HEK293 (cell line): ENCODE data around the gene OR2AG2.

ENCODE experiments used
- CTCF ChIA-PET: fragments of 350-600 bp; formaldehyde crosslinking; extraction: SDS; loops from one replicate; lab custom pipeline; 2021; ENCODE audit warnings: antibody characterized with exemption; lab: Yijun Ruan, JAX
- POLR2A ChIA-PET: fragments of 300-600 bp; formaldehyde crosslinking; extraction: SDS; loops from one replicate; lab custom pipeline; 2020; ENCODE audit warnings: antibody characterized with exemption, inconsistent platforms; lab: Yijun Ruan, JAX
- H3K27ac ChIP-seq: fragments of 200-500 bp; sonication (Bioruptor generic); 2 replicates; pipeline ENCODE4 v1.5.1; 2014; ENCODE audit warnings: low read depth, low read length, control low read depth, inconsistent platforms; ENCODE audit errors: extremely low read depth
- H3K36me3 ChIP-seq, 2 experiments: fragments of 200-500 bp in 1 of 2; sonication (Bioruptor generic) in 1 of 2; 1 replicate in 1 of 2; 2 replicates in 1 of 2; pipeline ENCODE4 v1.5.1; 2014 to 2017; ENCODE audit warnings: inconsistent platforms in 2 of 2, low read length in 2 of 2; ENCODE audit not compliant: control insufficient read depth in 2 of 2, insufficient read depth in 1 of 2
- H3K4me1 ChIP-seq: fragments of 200-500 bp; sonication (Bioruptor generic); 2 replicates; pipeline ENCODE4 v1.5.1; 2014; ENCODE audit warnings: mild to moderate bottlenecking, low read length, inconsistent platforms; ENCODE audit not compliant: control insufficient read depth, insufficient read depth
- H3K4me3 ChIP-seq: 2 replicates; pipeline ENCODE4 v1.5.1; 2011; ENCODE audit warnings: low read depth, mild to moderate bottlenecking, control low read depth, low read length, moderate library complexity
- H3K9me3 ChIP-seq: fragments of 200-500 bp; sonication (Bioruptor generic); 2 replicates; pipeline ENCODE4 v1.5.1; 2014; ENCODE audit warnings: low read depth, low read length, inconsistent platforms; ENCODE audit not compliant: control insufficient read depth, insufficient read depth
- HOXA7 ChIP-seq: sonication (generic); formaldehyde crosslinking; IDR thresholded peaks from 2 replicates; pipeline ENCODE4 v1.8.1; 2022; ENCODE audit warnings: missing genetic modification reagents, borderline replicate concordance
- HOXC10 ChIP-seq: sonication (generic); formaldehyde crosslinking; IDR thresholded peaks from 2 replicates; pipeline ENCODE4 v1.8.1; 2023; ENCODE audit warnings: mild to moderate bottlenecking, missing genetic modification reagents
- PRDM1 ChIP-seq: fragments of 450-650 bp; formaldehyde crosslinking; IDR thresholded peaks from 2 replicates; pipeline ENCODE4; 2016; ENCODE audit warnings: missing biosample characterization, missing genetic modification characterization
- REPIN1 ChIP-seq: fragments of 450-650 bp; formaldehyde crosslinking; IDR thresholded peaks from 2 replicates; pipeline ENCODE4 v1.5.1; 2017; ENCODE audit warnings: missing biosample characterization, missing genetic modification characterization, low read depth
- ZBTB21 ChIP-seq: fragments of 450-650 bp; formaldehyde crosslinking; IDR thresholded peaks from 2 replicates; pipeline ENCODE4 v1.5.1; 2017; ENCODE audit warnings: missing biosample characterization, missing genetic modification characterization
- ZNF157 ChIP-seq: fragments of 450-650 bp; formaldehyde crosslinking; IDR thresholded peaks from 2 replicates; pipeline ENCODE4 v1.5.1; 2016; ENCODE audit warnings: missing biosample characterization, missing genetic modification characterization
- ZNF473 ChIP-seq: fragments of 450-650 bp; formaldehyde crosslinking; IDR thresholded peaks from 2 replicates; pipeline ENCODE4 v1.5.1; 2017; ENCODE audit warnings: missing biosample characterization, missing genetic modification characterization
- ZNF585B ChIP-seq: fragments of 450-650 bp; formaldehyde crosslinking; IDR thresholded peaks from 2 replicates; pipeline ENCODE4 v1.5.1; 2016; ENCODE audit warnings: missing biosample characterization, missing genetic modification characterization
- ZNF654 ChIP-seq: fragments of 450-650 bp; formaldehyde crosslinking; IDR thresholded peaks from 2 replicates; pipeline ENCODE4 v1.5.1; 2016; ENCODE audit warnings: low read depth, missing biosample characterization, missing genetic modification characterization
- TF ChIP-seq, protein P1 (sequence below): fragments of 450-650 bp; formaldehyde crosslinking; IDR thresholded peaks from 2 replicates; pipeline ENCODE4 v1.5.1; 2016; ENCODE audit warnings: missing biosample characterization, missing genetic modification characterization, borderline replicate concordance
- TF ChIP-seq, protein P2 (sequence below): fragments of 450-650 bp; formaldehyde crosslinking; IDR thresholded peaks from 2 replicates; pipeline ENCODE4 v1.5.1; 2016; ENCODE audit warnings: missing biosample characterization, missing genetic modification characterization
- TF ChIP-seq, protein P3 (sequence below): fragments of 450-650 bp; formaldehyde crosslinking; conservative IDR thresholded peaks from 2 replicates; pipeline ENCODE4 v1.5.1; 2016; ENCODE audit warnings: low read depth, missing biosample characterization, missing genetic modification characterization
- TF ChIP-seq, protein P4 (sequence below): fragments of 450-650 bp; formaldehyde crosslinking; IDR thresholded peaks from 2 replicates; pipeline ENCODE4 v1.5.1; 2016; ENCODE audit warnings: missing biosample characterization, missing genetic modification characterization
- TF ChIP-seq, protein P5 (sequence below): fragments of 450-650 bp; formaldehyde crosslinking; IDR thresholded peaks from 2 replicates; pipeline ENCODE4 v1.5.1; 2017; ENCODE audit warnings: missing biosample characterization, missing genetic modification characterization
- TF ChIP-seq, protein P6 (sequence below): fragments of 450-650 bp; formaldehyde crosslinking; IDR thresholded peaks from 2 replicates; pipeline ENCODE4 v1.5.1; 2016; ENCODE audit warnings: missing biosample characterization, missing genetic modification characterization

The OR2AG2 gene

DNA sequence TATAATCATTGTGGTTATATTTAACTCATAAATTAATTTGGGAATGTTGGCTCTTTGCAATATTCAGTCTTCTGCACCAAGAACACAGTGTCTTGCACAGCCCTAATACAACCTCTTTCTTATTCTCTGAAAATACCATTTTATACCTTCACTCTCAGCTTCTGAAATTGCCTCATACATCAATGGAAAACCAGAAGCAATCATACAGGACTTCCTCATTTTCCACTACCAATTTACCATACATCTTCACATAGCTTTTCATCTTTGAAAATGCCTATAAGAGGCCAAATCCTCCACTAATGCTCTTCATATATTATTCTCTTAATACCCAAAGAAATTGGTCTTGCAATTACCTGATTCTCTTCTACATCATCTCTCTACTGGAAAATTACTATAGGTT is 6.7 kb upstream of the OR2AG2 start (continued):
- TF ChIP-seq, protein P1, sequence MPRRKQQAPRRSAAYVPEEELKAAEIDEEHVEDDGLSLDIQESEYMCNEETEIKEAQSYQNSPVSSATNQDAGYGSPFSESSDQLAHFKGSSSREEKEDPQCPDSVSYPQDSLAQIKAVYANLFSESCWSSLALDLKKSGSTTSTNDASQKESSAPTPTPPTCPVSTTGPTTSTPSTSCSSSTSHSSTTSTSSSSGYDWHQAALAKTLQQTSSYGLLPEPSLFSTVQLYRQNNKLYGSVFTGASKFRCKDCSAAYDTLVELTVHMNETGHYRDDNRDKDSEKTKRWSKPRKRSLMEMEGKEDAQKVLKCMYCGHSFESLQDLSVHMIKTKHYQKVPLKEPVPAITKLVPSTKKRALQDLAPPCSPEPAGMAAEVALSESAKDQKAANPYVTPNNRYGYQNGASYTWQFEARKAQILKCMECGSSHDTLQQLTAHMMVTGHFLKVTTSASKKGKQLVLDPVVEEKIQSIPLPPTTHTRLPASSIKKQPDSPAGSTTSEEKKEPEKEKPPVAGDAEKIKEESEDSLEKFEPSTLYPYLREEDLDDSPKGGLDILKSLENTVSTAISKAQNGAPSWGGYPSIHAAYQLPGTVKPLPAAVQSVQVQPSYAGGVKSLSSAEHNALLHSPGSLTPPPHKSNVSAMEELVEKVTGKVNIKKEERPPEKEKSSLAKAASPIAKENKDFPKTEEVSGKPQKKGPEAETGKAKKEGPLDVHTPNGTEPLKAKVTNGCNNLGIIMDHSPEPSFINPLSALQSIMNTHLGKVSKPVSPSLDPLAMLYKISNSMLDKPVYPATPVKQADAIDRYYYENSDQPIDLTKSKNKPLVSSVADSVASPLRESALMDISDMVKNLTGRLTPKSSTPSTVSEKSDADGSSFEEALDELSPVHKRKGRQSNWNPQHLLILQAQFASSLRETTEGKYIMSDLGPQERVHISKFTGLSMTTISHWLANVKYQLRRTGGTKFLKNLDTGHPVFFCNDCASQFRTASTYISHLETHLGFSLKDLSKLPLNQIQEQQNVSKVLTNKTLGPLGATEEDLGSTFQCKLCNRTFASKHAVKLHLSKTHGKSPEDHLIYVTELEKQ (tag by site-specific recombination) = no peak
- no peak for TF ChIP-seq ZNF473 (tag by site-specific recombination)

DNA sequence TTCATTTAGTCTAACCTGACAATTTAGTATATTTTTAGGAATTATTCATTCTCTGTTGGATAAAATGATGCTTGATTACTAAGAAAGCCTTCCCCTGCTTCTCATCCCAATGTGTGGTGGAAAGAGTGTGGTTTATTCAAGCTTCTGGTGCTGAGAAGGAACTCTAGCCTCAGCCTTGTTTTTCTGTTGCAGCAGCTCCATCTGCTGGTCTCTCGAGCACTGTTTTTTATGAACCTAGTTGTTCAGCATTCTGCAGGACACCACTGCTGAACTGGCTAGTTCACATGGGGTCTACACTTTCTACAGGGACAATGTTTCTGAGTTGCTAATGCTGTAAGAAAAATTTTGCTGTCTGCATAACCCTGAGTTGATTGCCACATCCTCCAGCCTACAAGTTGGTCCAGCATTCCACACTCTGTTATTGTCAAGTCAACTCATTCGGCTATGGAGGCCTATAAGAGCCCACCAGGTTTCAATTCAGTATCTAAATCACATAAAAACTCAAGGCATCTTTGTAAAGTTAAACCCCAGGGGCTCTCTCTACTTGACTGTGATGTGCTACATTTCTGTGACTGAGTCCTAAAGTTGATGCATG is 14.3 kb downstream of the OR2AG2 start:
- Histone ChIP-seq H3K4me3 (no peak overlapping the region), H3K27ac (no peak overlapping the region), H3K9me3 (no peaks in the 10 kb centered on the region), H3K36me3 (no peaks in the 10 kb centered on the region), H3K4me1 (no peaks in the 10 kb centered on the region)
- ChIA-PET POLR2A (interaction anchor here (0.7 kb wide), 1 partner anchor 370 kb away, joined by 3 read pairs; no protein-coding TSS in a partner anchor), CTCF (interaction anchor here (0.6 to 6.3 kb wide), 12 partner anchors 9 to 716 kb away, joined by 3 to 83 read pairs (median 5); no protein-coding TSS in a partner anchor)
- TF ChIP-seq, protein P2, sequence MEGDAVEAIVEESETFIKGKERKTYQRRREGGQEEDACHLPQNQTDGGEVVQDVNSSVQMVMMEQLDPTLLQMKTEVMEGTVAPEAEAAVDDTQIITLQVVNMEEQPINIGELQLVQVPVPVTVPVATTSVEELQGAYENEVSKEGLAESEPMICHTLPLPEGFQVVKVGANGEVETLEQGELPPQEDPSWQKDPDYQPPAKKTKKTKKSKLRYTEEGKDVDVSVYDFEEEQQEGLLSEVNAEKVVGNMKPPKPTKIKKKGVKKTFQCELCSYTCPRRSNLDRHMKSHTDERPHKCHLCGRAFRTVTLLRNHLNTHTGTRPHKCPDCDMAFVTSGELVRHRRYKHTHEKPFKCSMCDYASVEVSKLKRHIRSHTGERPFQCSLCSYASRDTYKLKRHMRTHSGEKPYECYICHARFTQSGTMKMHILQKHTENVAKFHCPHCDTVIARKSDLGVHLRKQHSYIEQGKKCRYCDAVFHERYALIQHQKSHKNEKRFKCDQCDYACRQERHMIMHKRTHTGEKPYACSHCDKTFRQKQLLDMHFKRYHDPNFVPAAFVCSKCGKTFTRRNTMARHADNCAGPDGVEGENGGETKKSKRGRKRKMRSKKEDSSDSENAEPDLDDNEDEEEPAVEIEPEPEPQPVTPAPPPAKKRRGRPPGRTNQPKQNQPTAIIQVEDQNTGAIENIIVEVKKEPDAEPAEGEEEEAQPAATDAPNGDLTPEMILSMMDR (tag by site-specific recombination) = peak; percentile 23; the same call in 1 of the 2 replicates
- TF ChIP-seq PRDM1 = no peak
- no peak for TF ChIP-seq ZBTB21
- no peak for TF ChIP-seq ZNF157 (tag by site-specific recombination)
- TF ChIP-seq ZNF585B = no peak
- no peak for TF ChIP-seq REPIN1
- peak; percentile 68 for TF ChIP-seq ZNF654
- no peak for TF ChIP-seq HOXA7
- TF ChIP-seq, protein P3, sequence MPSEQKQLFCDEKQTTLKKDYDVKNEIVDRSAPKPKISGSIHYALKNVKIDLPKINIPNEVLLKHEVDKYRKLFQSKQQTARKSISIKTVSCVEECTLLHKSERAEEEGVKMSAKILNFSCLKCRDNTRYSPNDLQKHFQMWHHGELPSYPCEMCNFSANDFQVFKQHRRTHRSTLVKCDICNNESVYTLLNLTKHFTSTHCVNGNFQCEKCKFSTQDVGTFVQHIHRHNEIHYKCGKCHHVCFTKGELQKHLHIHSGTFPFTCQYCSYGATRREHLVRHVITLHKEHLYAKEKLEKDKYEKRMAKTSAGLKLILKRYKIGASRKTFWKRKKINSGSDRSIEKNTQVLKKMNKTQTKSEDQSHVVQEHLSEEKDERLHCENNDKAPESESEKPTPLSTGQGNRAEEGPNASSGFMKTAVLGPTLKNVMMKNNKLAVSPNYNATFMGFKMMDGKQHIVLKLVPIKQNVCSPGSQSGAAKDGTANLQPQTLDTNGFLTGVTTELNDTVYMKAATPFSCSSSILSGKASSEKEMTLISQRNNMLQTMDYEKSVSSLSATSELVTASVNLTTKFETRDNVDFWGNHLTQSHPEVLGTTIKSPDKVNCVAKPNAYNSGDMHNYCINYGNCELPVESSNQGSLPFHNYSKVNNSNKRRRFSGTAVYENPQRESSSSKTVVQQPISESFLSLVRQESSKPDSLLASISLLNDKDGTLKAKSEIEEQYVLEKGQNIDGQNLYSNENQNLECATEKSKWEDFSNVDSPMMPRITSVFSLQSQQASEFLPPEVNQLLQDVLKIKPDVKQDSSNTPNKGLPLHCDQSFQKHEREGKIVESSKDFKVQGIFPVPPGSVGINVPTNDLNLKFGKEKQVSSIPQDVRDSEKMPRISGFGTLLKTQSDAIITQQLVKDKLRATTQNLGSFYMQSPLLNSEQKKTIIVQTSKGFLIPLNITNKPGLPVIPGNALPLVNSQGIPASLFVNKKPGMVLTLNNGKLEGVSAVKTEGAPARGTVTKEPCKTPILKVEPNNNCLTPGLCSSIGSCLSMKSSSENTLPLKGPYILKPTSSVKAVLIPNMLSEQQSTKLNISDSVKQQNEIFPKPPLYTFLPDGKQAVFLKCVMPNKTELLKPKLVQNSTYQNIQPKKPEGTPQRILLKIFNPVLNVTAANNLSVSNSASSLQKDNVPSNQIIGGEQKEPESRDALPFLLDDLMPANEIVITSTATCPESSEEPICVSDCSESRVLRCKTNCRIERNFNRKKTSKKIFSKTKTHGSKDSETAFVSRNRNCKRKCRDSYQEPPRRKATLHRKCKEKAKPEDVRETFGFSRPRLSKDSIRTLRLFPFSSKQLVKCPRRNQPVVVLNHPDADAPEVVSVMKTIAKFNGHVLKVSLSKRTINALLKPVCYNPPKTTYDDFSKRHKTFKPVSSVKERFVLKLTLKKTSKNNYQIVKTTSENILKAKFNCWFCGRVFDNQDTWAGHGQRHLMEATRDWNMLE = no peak

DNA sequence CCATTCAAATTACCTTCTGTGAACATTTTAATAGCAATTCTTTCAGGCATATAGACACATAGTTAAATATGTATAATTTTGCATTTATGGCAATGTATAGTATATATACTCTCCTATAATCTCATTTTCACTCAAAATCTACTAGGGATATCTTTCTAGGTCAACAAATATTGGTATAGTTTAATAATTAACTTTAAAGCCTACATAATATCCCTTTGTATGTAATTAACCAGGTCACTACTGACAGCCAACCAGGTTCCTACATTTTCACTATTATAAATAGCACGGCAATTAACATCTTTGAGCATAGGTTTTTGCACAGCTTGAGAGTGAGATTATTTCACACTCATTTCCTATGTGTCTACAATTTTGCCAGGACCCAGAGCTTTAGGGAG is 15.8 kb downstream of the OR2AG2 start:
- POLR2A ChIA-PET = no interaction called here
- Histone ChIP-seq H3K9me3 (no peaks in the 10 kb centered on the region), H3K4me1 (no peaks in the 10 kb centered on the region), H3K36me3 (no peaks in the 10 kb centered on the region), H3K27ac (no peak overlapping the region), H3K4me3 (no peak overlapping the region)
- CTCF ChIA-PET = interaction anchor here (0.6 to 6.3 kb wide), 32 partner anchors 10 to 1702 kb away, joined by 3 to 83 read pairs (median 4); partner anchors contain the start of genes NLRP14 and ZNF214
- TF ChIP-seq, protein P4, sequence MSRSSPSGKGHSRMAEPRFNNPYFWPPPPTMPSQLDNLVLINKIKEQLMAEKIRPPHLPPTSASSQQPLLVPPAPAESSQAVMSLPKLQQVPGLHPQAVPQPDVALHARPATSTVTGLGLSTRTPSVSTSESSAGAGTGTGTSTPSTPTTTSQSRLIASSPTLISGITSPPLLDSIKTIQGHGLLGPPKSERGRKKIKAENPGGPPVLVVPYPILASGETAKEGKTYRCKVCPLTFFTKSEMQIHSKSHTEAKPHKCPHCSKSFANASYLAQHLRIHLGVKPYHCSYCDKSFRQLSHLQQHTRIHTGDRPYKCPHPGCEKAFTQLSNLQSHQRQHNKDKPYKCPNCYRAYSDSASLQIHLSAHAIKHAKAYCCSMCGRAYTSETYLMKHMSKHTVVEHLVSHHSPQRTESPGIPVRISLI = no peak
- no peak for TF ChIP-seq HOXC10
- TF ChIP-seq, protein P5, sequence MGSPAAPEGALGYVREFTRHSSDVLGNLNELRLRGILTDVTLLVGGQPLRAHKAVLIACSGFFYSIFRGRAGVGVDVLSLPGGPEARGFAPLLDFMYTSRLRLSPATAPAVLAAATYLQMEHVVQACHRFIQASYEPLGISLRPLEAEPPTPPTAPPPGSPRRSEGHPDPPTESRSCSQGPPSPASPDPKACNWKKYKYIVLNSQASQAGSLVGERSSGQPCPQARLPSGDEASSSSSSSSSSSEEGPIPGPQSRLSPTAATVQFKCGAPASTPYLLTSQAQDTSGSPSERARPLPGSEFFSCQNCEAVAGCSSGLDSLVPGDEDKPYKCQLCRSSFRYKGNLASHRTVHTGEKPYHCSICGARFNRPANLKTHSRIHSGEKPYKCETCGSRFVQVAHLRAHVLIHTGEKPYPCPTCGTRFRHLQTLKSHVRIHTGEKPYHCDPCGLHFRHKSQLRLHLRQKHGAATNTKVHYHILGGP (tag by site-specific recombination) = no peak
- TF ChIP-seq, protein P6, sequence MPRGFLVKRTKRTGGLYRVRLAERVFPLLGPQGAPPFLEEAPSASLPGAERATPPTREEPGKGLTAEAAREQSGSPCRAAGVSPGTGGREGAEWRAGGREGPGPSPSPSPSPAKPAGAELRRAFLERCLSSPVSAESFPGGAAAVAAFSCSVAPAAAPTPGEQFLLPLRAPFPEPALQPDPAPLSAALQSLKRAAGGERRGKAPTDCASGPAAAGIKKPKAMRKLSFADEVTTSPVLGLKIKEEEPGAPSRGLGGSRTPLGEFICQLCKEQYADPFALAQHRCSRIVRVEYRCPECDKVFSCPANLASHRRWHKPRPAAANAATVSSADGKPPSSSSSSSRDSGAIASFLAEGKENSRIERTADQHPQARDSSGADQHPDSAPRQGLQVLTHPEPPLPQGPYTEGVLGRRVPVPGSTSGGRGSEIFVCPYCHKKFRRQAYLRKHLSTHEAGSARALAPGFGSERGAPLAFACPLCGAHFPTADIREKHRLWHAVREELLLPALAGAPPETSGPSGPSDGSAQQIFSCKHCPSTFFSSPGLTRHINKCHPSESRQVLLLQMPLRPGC (tag by site-specific recombination) = no peak
